Measurements from ENCODE around the gene ST6GAL2. TPM values are rescaled to one million over a fixed set of nuclear protein-coding genes. Genes with fewer than 3 reads are reported as not detected.

ST6GAL2 gene
- total RNA-seq, 1 experiment from 2014 or later = not detected

- H3K36me3 ChIP-seq = no peaks in the 10 kb centered on the region
- H3K4me1 ChIP-seq (replicated peaks) = no peaks in the 10 kb centered on the region
- H3K4me3 ChIP-seq = no peak overlapping the region
- no peak for DNase-seq (ENCODE audit: low read depth in 1 of 2, low spot score in 2 of 2)
- no peaks in the 10 kb centered on the region for H3K9me3 ChIP-seq (replicated peaks)
- no peaks in the 10 kb centered on the region for H3K27me3 ChIP-seq (replicated peaks)
- H3K27ac ChIP-seq = no peak overlapping the region
These were observed 57.8 kb downstream of the ST6GAL2 start for GRCh38 chr2:106828119-106828518.

GRCh38 chr2:106827158-106827557 lies 58.8 kb downstream of the ST6GAL2 start:
- DNase-seq (ENCODE audit: low read depth in 1 of 2, low spot score in 2 of 2) = no peak
- no peak overlapping the region for H3K4me3 ChIP-seq
- H3K27me3 ChIP-seq (replicated peaks) = no peaks in the 10 kb centered on the region
- H3K36me3 ChIP-seq = no peaks in the 10 kb centered on the region
- no peak overlapping the region for H3K27ac ChIP-seq
- H3K9me3 ChIP-seq (replicated peaks) = no peaks in the 10 kb centered on the region
- H3K4me1 ChIP-seq (replicated peaks) = no peaks in the 10 kb centered on the region

GRCh38 chr2:106825161-106825560 lies 60.8 kb downstream of the ST6GAL2 start:
- Histone ChIP-seq H3K9me3 (replicated peaks) (no peaks in the 10 kb centered on the region), H3K27me3 (replicated peaks) (no peaks in the 10 kb centered on the region), H3K36me3 (no peaks in the 10 kb centered on the region), H3K4me3 (no peak overlapping the region), H3K4me1 (replicated peaks) (no peaks in the 10 kb centered on the region), H3K27ac (no peak overlapping the region)
- no peak for DNase-seq (ENCODE audit: low read depth in 1 of 2, low spot score in 2 of 2)

GRCh38 chr2:106816974-106817373 lies 69.0 kb downstream of the ST6GAL2 start:
- H3K9me3 ChIP-seq (replicated peaks) = no peaks in the 10 kb centered on the region
- H3K27ac ChIP-seq = no peak overlapping the region
- DNase-seq (ENCODE audit: low read depth in 1 of 2, low spot score in 2 of 2) = no peak
- no peaks in the 10 kb centered on the region for H3K27me3 ChIP-seq (replicated peaks)
- H3K36me3 ChIP-seq = no peaks in the 10 kb centered on the region
- H3K4me1 ChIP-seq (replicated peaks) = no peaks in the 10 kb centered on the region
- no peak overlapping the region for H3K4me3 ChIP-seq

- Histone ChIP-seq H3K27me3 (replicated peaks) (no peaks in the 10 kb centered on the region), H3K27ac (no peak overlapping the region), H3K9me3 (replicated peaks) (no peaks in the 10 kb centered on the region), H3K4me3 (no peak overlapping the region), H3K4me1 (replicated peaks) (no peaks in the 10 kb centered on the region), H3K36me3 (no peaks in the 10 kb centered on the region)
- no peak for DNase-seq (ENCODE audit: low read depth in 1 of 2, low spot score in 2 of 2)
These were observed 73.1 kb downstream of the ST6GAL2 start for GRCh38 chr2:106812841-106813240.

GRCh38 chr2:106812383-106812782 lies 73.6 kb downstream of the ST6GAL2 start:
- no peaks in the 10 kb centered on the region for H3K36me3 ChIP-seq
- H3K4me1 ChIP-seq (replicated peaks) = no peaks in the 10 kb centered on the region
- no peak for DNase-seq (ENCODE audit: low read depth in 1 of 2, low spot score in 2 of 2)
- no peak overlapping the region for H3K27ac ChIP-seq
- no peaks in the 10 kb centered on the region for H3K9me3 ChIP-seq (replicated peaks)
- H3K27me3 ChIP-seq (replicated peaks) = no peaks in the 10 kb centered on the region
- H3K4me3 ChIP-seq = no peak overlapping the region

- DNase-seq (ENCODE audit: low read depth in 1 of 2, low spot score in 2 of 2) = no peak
- Histone ChIP-seq H3K9me3 (replicated peaks) (no peaks in the 10 kb centered on the region), H3K4me3 (no peak overlapping the region), H3K4me1 (replicated peaks) (no peaks in the 10 kb centered on the region), H3K36me3 (no peaks in the 10 kb centered on the region), H3K27ac (no peak overlapping the region), H3K27me3 (replicated peaks) (no peaks in the 10 kb centered on the region)
These were observed 80.3 kb downstream of the ST6GAL2 start for GRCh38 chr2:106805716-106806115.

- H3K4me3 ChIP-seq = no peak overlapping the region
- no peaks in the 10 kb centered on the region for H3K27me3 ChIP-seq (replicated peaks)
These were observed 81.8 kb downstream of the ST6GAL2 start for GRCh38 chr2:106804161-106804560.

GRCh38 chr2:106800976-106801655 lies 84.9 kb downstream of the ST6GAL2 start:
- no peak overlapping the region for H3K27ac ChIP-seq
- no peaks in the 10 kb centered on the region for H3K27me3 ChIP-seq (replicated peaks)
- H3K36me3 ChIP-seq = no peaks in the 10 kb centered on the region
- no peak overlapping the region for H3K4me3 ChIP-seq
- no peaks in the 10 kb centered on the region for H3K4me1 ChIP-seq (replicated peaks)
- DNase-seq (ENCODE audit: low read depth in 1 of 2, low spot score in 2 of 2) = no peak
- H3K9me3 ChIP-seq (replicated peaks) = no peaks in the 10 kb centered on the region

More at GRCh38 chr2:106804161-106804560, 81.8 kb downstream of the ST6GAL2 start:
- no peaks in the 10 kb centered on the region for H3K9me3 ChIP-seq (replicated peaks)
- H3K27ac ChIP-seq = no peak overlapping the region
- no peaks in the 10 kb centered on the region for H3K36me3 ChIP-seq
- H3K4me1 ChIP-seq (replicated peaks) = no peaks in the 10 kb centered on the region
- no peak for DNase-seq (ENCODE audit: low read depth in 1 of 2, low spot score in 2 of 2)

GRCh38 chr2:106800180-106800579 lies 85.8 kb downstream of the ST6GAL2 start:
- Histone ChIP-seq H3K27me3 (replicated peaks) (no peaks in the 10 kb centered on the region), H3K9me3 (replicated peaks) (no peaks in the 10 kb centered on the region), H3K36me3 (no peaks in the 10 kb centered on the region), H3K4me1 (replicated peaks) (no peaks in the 10 kb centered on the region), H3K4me3 (no peak overlapping the region), H3K27ac (no peak overlapping the region)
- no peak for DNase-seq (ENCODE audit: low read depth in 1 of 2, low spot score in 2 of 2)

GRCh38 chr2:106798826-106799552 lies 87.0 kb downstream of the ST6GAL2 start:
- H3K36me3 ChIP-seq = no peaks in the 10 kb centered on the region
- H3K27ac ChIP-seq = no peak overlapping the region
- H3K9me3 ChIP-seq (replicated peaks) = no peaks in the 10 kb centered on the region
- no peaks in the 10 kb centered on the region for H3K4me1 ChIP-seq (replicated peaks)
- H3K4me3 ChIP-seq = no peak overlapping the region
- DNase-seq (ENCODE audit: low read depth in 1 of 2, low spot score in 2 of 2) = no peak
- no peaks in the 10 kb centered on the region for H3K27me3 ChIP-seq (replicated peaks)

- Histone ChIP-seq H3K9me3 (replicated peaks) (no peaks in the 10 kb centered on the region), H3K4me3 (no peak overlapping the region), H3K4me1 (replicated peaks) (no peaks in the 10 kb centered on the region), H3K36me3 (no peaks in the 10 kb centered on the region), H3K27ac (no peak overlapping the region), H3K27me3 (replicated peaks) (no peaks in the 10 kb centered on the region)
- DNase-seq (ENCODE audit: low read depth in 1 of 2, low spot score in 2 of 2) = no peak
These were observed 88.5 kb downstream of the ST6GAL2 start for GRCh38 chr2:106797494-106797893.

GRCh38 chr2:106792671-106793070 lies 93.3 kb downstream of the ST6GAL2 start:
- Histone ChIP-seq H3K4me3 (no peak overlapping the region), H3K9me3 (replicated peaks) (no peaks in the 10 kb centered on the region), H3K27me3 (replicated peaks) (no peaks in the 10 kb centered on the region), H3K4me1 (replicated peaks) (no peaks in the 10 kb centered on the region), H3K36me3 (no peaks in the 10 kb centered on the region), H3K27ac (no peak overlapping the region)
- DNase-seq (ENCODE audit: low read depth in 1 of 2, low spot score in 2 of 2) = no peak

- no peak for DNase-seq (ENCODE audit: low read depth in 1 of 2, low spot score in 2 of 2)
These were observed 96.8 kb downstream of the ST6GAL2 start for GRCh38 chr2:106789185-106789584.

More at GRCh38 chr2:106789185-106789584, 96.8 kb downstream of the ST6GAL2 start:
- Histone ChIP-seq H3K4me3 (no peak overlapping the region), H3K27ac (no peak overlapping the region), H3K27me3 (replicated peaks) (no peaks in the 10 kb centered on the region), H3K4me1 (replicated peaks) (no peaks in the 10 kb centered on the region), H3K36me3 (no peaks in the 10 kb centered on the region), H3K9me3 (replicated peaks) (no peaks in the 10 kb centered on the region)

Data from SJSA1 (cell line).